Sigmoid colon (tissue), 3 donors: ENCODE results near the gene EPB41L4B.

Experiments used
- POLR2A ChIP-seq, 2 donors: fragments of 450-650 bp; IDR thresholded peaks; one replicate each; pipeline ENCODE4 v1.6.1; 2016; ENCODE audit warnings: antibody characterized with exemption in 2 of 2, mild to moderate bottlenecking in 2 of 2, moderate library complexity in 2 of 2
- TF ChIP-seq, protein P1 (sequence below), 4 experiments: fragments of 450-650 bp in 3 of 4; fragments of 200-600 bp in 1 of 4; IDR thresholded peaks; one replicate each; pipeline ENCODE4 v1.5.1; 2016 to 2019; ENCODE audit warnings: antibody characterized with exemption in 4 of 4, mild to moderate bottlenecking in 3 of 4, moderate library complexity in 2 of 4

DNA sequence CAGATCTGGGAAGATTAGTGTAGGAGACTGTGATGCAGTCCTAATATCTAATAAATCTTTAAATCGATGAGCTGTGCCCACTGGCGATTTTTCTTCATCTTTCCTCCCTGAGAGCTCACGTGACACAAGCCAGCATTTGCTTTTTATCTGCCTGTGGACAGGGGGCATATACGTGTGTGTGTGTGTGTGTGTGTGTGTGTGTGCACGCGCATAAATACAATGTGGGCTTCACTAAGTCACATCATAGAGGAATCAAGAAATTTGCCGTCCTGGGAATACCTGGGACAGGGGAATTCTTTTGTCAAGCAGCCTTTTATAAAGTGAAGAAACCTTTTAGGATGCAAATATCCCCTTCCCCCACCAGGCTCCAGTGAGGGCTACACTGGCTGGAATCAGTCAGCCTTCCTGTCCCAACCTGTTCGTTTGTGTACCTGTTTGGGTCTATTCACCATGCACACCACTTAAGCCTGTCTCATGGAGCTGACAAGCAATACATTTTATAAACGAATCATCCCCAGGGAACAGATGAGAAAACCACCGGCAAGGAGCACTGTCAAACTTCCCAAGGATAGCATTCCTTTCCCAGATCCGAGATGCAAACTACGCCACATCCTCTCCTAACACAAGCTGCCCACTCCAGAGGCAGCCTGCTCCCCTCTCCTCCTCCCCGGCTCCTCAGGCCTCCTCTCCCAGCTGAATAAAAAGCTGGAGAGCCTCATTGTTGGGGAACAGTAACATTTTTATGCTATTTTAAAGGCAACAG, 2.7 kb downstream of the EPB41L4B start:
- TF ChIP-seq, protein P1, sequence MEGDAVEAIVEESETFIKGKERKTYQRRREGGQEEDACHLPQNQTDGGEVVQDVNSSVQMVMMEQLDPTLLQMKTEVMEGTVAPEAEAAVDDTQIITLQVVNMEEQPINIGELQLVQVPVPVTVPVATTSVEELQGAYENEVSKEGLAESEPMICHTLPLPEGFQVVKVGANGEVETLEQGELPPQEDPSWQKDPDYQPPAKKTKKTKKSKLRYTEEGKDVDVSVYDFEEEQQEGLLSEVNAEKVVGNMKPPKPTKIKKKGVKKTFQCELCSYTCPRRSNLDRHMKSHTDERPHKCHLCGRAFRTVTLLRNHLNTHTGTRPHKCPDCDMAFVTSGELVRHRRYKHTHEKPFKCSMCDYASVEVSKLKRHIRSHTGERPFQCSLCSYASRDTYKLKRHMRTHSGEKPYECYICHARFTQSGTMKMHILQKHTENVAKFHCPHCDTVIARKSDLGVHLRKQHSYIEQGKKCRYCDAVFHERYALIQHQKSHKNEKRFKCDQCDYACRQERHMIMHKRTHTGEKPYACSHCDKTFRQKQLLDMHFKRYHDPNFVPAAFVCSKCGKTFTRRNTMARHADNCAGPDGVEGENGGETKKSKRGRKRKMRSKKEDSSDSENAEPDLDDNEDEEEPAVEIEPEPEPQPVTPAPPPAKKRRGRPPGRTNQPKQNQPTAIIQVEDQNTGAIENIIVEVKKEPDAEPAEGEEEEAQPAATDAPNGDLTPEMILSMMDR (IDR thresholded peaks at IDR 0.05): no peak
- no peak for TF ChIP-seq POLR2A (IDR thresholded peaks at IDR 0.05)
